ENCODE data around the gene FZR1.

- TF ChIP-seq SAP30 (IDR thresholded peaks at IDR 0.05; ENCODE audit: insufficient read depth, insufficient replicate concordance, low read length) (no peak), MAX (IDR thresholded peaks at IDR 0.05) (no peak), SUZ12 (IDR thresholded peaks at IDR 0.05; ENCODE audit: low read length) (no peak), CTCF (IDR thresholded peaks at IDR 0.05; ENCODE audit: control extremely low read depth in 1 of 3, insufficient read depth in 1 of 3, low read depth in 1 of 3, low read length in 3 of 3) (no peak)
These were observed 3.0 kb upstream of the FZR1 start for GRCh38 chr19:3503036-3503572.
